Erythroblast (primary cell): ENCODE data around the gene EGFR.

Source experiments
- DNase-seq, 2 experiments: peaks; one replicate each; lab custom pipeline; 2025; lab: John Stamatoyannopoulos, UW
- GATA1 ChIP-seq: IDR thresholded peaks from 2 replicates; pipeline ENCODE4 v1.6.1; 2011; ENCODE audit warnings: low read depth, mild to moderate bottlenecking, control low read depth, low read length, moderate library complexity
- POLR2A ChIP-seq: IDR thresholded peaks from 2 replicates; pipeline ENCODE4 v1.6.1; 2011; ENCODE audit warnings: mild to moderate bottlenecking, low read length

The EGFR gene

GRCh38 chr7:55081472-55082227, 62.8 kb downstream of the EGFR start:
- TF ChIP-seq POLR2A (no peak), GATA1 (no peak)
- DNase-seq, result no peak

GRCh38 chr7:55082228-55082603, 63.4 kb downstream of the EGFR start:
- TF ChIP-seq GATA1 (no peak), POLR2A (no peak)

DNA sequence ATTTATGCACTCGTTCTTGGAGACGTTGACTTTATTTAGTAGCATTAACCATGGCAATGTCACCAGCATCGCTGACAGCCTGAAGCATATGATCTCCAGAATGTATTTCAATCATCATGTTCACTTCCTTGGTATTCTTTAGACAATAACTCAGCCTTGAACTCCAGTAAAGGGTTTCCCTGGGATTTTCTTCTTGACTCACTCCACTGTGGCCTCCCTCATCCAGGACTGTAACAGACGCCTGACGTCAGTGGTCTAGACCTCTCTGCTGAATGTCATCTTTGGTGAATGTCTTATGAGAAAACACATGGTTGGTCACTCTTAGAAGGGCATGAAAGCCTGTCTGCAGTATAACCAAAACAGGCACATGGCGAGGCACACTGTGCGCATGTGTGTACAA, 64.4 kb downstream of the EGFR start:
- no peak for TF ChIP-seq POLR2A
- no peak for TF ChIP-seq GATA1
- DNase-seq, result no peak

More at GRCh38 chr7:55082228-55082603, 63.4 kb downstream of the EGFR start:
- no peak for DNase-seq

DNA sequence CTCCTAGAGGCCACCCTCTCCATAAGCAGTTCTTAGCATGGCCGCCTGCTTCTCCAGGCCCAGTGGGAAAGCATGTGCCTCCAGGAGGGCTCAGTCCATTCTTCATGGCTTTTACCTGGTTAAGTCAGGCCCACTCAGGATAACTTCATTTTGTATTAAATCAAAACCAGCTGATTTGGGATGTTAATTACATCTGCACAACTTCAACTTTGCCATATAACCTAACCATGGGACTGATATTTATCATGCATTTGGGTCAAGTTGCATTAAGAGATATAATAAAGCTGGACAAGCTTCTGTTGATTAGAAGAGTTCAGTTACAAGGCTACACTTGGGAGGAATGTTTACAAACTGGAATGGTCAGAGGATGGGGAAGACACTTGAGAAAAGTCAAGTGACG, 65.5 kb downstream of the EGFR start:
- no peak for TF ChIP-seq POLR2A
- TF ChIP-seq GATA1, result no peak

GRCh38 chr7:55085511-55086412, 66.9 kb downstream of the EGFR start:
- TF ChIP-seq POLR2A (no peak), GATA1 (no peak)
- no peak for DNase-seq

More for the DNA sequence above, 65.5 kb downstream of the EGFR start:
- DNase-seq, result no peak

GRCh38 chr7:55086413-55087201, 67.8 kb downstream of the EGFR start:
- DNase-seq, result no peak
- TF ChIP-seq POLR2A (no peak), GATA1 (no peak)

- TF ChIP-seq POLR2A (no peak), GATA1 (no peak)
- DNase-seq, result no peak
Measured at GRCh38 chr7:55087521-55087961, 68.7 kb downstream of the EGFR start.

- no peak for DNase-seq
- no peak for TF ChIP-seq POLR2A
- no peak for TF ChIP-seq GATA1
Measured at GRCh38 chr7:55088107-55088506, 69.3 kb downstream of the EGFR start.

- DNase-seq, result no peak
- no peak for TF ChIP-seq POLR2A
- TF ChIP-seq GATA1, result no peak
Measured at GRCh38 chr7:55088620-55089019, 69.8 kb downstream of the EGFR start.

- DNase-seq, result no peak
- no peak for TF ChIP-seq POLR2A
- no peak for TF ChIP-seq GATA1
Measured at GRCh38 chr7:55092186-55092974, 73.6 kb downstream of the EGFR start.

- DNase-seq, result no peak
- no peak for TF ChIP-seq GATA1
- no peak for TF ChIP-seq POLR2A
Measured at GRCh38 chr7:55092975-55093373, 74.2 kb downstream of the EGFR start.

GRCh38 chr7:55093674-55094073, 74.9 kb downstream of the EGFR start:
- TF ChIP-seq POLR2A, result no peak
- no peak for TF ChIP-seq GATA1
- no peak for DNase-seq
